GM18867 (cell line): ENCODE results near the gene SHC3.

ENCODE experiments used
- ATAC-seq: cut with Tn5 transposase; IDR thresholded peaks from one replicate; pipeline ENCODE4 v1.9.1; 2021; ENCODE audit warnings: mild to moderate bottlenecking, moderate library complexity; ENCODE audit not compliant: unreplicated experiment

Gene SHC3

DNA sequence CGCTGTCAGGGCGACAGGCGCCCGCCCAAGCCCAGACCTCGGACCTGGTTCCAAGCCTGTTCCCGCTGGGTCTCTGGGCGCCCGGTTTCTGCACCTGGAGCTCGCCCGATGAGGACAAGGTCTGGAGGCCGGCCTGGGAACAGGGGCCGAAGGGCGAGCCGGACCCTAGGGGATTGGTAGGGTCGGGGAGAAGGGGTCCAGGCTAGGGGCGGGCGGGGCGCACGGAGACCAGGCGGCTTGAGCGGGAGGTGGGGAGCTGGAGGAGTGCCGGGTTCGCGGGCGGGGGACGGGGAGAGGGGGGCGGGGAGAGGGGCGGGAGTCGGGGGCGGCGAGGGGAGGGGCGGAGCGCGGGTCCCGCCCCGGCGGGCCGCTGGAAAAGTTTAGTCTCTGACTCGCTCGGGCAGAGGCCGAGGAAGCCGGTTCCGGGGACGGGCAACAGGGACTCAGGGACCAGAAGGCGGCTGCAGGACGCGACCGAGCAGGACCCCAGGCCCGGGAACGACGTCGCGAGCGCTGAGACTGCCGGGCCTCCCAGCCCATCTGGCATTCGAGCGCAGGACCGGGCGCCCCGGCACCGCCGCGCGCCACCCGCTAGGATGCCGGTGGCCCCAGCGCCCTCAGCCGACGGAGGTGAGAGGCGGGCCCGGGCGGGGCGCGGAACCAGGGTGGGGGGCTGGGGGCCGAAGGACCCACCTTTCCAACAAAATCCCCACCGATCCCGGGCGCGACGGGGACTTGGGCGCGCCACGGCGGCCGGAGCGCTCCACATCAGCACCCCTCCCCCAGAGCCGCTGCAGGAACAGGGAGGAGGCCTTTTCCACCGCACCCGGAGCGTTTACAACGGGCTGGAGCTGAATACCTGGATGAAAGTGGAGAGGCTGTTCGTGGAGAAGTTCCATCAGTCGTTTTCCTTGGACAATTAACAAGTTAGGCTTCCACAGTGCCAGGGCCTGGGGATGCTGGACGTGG, 187.3 kb downstream of the SHC3 start, which contains the start of gene S1PR3:
Gene S1PR3, plus strand, starts transcription at position 403 of the 969 bp plus-strand sequence. CDS start 9,733 bp downstream, outside the sequence.
- ATAC-seq: no peak

DNA sequence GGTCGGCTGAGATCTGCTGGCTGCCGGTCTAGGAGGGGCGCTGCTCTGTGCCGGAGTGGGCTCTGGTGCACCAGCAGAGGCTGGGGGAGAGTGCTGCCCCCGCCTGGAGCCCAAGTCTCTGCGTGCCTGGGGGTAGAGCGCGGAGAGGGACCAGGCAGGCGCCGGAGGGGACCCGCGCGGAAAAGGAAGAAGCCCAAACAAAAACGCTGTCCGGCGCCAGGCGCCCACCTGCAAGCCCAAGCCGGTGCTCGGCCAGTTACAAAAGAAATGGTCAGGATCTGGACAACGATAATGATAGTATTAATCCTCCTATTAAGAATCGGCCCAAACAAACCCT, 187.9 kb downstream of the SHC3 start:
- ATAC-seq: no peak

DNA sequence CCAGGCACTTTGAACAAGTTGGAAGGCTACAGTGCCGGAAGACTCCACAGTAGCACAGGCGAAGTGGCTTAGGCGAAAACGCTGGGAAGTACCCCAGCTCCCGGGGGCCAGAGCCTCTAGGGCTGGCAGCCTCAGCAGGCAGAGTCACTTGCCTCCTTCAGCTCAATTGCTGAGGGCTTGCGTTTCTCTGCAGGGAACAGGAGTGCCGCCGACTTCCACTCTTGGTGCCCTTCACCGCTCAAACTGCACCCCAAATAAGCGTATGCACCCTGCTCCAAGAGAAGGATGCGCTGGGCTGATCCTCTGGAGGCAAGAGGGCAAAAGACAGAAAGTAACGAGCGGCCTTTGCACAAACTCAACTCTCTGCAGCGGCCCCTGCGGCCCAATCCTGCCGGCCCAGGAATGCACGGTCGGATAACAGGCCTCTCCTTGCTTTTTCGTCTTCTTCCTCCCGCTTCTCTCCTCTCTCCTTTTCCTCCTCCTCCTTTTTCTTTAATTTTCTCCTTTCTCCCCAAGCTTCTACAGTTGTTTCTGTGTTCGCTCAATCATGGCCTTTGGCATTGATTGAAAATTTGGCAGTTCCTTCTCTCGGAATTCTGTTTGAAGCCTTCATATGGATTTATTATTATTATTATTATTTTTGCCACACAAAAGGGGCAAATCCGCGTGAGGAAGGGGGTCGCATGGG, 188.4 kb downstream of the SHC3 start:
- ATAC-seq: no peak

DNA sequence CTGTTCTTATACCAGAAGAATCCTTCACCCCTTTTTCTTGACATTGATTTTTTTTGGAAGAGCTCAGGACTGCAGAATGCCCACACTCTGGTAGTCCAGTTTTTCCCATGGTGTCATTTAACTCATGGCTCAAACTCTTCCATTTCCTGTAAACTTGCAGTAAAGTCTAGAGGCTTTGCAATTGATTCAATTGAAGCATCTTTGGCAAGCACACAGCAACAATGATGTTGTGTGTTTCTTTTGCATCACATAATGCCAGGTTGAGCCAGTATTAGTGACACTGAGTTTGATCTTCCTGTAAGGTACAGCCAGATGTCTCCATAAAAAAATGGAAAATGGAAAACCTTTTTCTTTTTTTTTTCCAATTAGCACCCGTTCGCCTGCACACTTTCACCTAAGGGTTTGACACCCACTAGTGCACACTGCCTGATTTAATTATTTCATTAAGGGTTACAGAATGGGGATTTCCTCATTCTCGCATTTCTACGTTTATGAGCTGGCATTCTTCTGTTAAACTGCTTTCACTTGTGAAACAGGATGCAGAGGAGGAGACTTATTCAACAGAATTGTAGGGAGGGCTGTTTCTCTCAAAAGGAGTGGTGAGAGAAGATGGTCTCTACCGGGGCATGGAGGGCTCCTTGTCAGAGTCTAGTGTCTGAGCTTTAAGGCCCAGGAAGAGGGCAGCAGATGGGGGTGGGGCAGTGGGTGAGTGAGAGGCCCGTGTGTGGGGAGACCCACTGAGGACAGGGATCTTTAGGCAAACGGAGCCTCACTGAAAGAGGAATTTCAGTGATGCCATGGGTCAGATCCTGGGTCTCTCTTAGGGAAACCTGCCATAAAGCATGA, 189.6 kb downstream of the SHC3 start:
- ATAC-seq: peak; percentile 59

DNA sequence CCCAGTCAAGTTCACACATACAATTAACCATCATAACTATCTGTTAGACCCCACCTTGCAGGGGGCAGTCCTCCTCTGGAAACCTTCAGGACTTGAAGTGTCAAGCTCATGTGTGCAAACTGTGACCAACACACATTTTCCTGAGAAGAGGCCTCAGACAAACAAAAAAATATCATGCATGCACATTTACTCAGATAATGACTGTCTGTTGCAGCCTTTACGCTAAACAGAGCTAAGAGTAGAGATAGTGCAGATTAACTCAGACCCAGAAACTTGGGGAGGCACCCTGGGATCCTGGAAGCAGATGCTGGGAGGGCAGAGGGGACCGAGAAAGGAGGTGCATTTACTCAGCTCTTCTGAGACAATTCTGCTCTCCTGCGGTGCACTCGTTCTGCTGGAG, 191.0 kb downstream of the SHC3 start:
- ATAC-seq: no peak

DNA sequence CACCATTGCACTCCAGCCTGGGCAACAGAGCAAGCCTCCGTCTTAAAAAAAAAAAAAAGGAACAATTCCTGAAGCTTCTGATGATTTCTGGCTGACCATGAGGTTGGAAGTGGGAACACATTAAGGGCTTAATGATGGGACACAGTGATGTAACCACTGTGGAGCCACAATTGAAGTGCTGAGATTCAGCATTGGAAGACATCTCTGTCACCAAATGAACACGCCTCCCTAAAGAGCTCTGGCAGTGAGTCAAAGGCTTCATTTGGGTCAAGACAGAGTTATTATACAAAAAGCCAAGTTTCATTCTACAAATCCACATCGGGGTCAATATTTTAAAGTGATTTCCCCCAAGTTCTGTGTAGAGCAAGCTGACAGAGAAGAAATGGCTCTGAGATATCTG, 191.8 kb downstream of the SHC3 start:
- no peak for ATAC-seq

DNA sequence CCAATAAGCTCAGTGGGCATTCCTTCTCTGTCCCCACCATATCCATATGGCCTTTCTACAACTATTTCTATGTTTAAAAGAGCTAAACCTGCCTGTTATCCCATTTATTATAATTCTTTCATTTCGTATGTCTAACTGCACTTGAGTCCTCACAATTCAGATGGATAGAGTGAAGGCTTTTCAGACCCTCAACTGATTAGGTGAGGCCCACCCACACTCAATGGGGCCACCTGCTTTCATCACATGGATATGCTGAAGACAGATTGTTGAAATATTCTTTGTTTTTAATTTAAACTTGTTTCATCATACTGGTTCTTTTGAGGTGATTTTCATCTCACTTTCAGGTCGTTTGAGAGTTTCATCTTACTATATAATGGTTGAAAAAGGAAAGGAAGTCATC, 193.0 kb downstream of the SHC3 start:
- no peak for ATAC-seq

DNA sequence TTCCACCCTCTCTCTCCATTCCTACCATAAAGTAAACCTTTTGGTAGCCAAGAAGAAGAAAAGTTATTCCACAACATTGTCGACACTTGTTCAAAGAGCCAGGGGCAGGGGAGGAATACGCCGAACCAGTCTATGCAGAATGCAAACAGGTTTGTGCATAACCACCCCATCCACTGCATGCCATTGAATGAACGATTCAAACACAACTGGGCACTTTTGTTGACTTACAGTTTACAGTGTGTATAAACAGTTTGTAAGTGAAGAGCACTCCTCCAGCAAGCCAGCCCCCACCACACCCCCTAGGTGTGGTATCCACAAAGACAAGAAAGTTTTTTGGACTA, 194.1 kb downstream of the SHC3 start:
- no peak for ATAC-seq

DNA sequence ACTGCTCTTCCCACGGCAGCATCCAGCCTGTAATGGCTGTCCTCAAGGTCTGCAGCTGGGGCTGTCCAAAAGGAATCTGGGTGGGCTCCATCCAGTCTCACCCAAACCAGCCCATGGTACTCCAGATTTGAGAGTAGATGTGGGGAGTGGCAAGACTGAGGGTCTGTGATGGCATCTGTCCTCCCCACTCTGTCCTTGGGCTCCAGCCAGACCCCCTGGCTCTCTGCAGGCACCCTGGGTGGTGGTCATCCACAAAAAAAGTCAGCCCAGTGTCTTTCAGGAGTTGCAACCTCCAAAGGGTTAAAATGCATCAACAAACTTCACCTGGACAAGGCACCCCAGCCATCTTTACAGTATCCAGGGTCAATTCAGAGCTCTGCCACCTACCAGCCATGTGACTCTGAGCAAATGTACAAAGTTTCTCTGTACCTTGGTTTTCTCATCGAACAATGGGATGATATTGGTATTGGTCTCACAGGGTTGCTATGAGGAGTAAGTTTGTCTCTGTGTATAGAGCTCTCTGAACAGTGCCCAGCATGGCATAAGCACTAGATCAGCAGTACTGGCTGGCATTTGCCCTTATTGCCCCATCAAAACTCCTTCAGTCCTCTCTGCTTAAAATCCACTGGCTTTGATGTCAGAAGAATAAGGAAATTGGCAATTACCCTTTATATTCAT, 194.6 kb downstream of the SHC3 start:
- ATAC-seq: no peak

DNA sequence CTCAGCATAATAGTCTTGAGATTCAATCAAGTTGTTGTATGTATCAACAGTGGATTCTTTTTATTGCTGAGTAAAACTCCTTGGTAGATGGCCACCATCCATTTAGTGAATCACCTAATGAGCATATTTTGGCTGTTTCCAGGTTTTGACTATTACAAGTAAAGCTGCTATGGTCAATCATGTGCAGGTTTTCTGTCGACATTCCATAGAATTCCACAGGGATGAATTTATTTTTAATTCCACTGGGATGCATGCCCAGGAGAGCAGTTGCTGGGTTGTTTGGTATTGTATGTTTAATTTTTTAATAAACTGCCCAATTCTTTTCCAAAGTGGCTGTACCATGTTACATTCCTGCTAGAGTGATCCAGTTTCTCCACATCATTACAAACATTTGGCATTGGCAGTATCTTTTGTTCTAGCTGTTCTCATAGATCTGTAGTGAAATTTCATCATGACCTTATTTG, 197.8 kb downstream of the SHC3 start:
- ATAC-seq: no peak

DNA sequence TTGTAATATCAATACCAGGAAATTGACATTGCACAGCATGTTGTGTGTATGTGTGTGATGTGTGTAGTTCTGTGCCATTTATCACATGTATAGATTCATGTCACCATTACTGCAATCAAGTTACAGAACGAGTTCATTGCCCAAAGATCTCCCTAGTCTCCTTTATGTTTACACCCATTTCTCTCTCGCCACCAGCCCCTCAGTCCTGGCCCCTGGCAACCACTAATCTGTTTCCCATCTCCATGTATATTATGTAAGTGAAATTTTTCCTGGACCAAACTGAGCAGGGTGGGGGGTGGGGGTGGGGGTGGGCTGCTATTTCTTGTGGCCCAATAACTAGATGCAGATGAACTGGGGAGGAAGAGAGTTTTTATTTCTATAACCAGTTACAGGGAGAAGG, 198.8 kb downstream of the SHC3 start:
- no peak for ATAC-seq

DNA sequence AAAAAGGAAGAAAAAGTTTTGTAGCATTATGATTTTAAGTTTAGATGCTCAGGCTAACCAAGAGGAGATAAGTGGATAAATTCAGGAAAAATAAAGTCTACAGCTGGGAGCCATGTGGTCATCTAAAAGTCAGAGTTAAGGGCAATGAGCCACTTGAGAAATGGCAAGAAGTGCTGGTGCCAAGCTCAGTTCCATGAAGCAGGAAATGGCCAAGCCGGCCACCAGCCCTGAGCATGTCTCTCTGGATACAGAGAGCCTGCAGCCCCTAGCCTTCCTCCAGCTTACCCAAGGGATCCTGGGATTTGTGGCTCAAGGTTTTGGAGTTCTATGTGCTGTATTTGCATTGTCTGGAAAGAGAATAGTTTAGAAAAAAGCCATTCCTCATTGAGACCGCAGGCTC, 199.6 kb downstream of the SHC3 start:
- ATAC-seq: no peak

DNA sequence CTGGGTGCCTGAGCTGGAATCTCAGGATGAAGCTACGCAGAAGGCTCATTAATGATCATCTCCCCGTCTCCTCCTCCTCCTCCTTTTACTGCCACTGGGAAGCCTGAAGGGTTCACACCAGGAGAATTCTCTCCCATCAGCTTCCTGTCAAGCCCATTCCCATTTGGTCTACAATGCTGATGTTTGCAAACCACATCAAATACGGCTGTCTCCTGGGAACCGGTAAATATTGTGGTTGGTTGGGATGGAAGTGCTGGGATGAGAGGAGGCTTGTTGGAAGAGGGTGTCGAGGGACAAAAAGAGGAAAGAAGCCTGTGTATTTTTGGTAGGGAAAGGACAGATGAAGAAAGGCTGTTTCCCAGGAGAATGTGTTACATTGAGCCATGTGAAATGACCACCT, 200.6 kb downstream of the SHC3 start:
- ATAC-seq: no peak

DNA sequence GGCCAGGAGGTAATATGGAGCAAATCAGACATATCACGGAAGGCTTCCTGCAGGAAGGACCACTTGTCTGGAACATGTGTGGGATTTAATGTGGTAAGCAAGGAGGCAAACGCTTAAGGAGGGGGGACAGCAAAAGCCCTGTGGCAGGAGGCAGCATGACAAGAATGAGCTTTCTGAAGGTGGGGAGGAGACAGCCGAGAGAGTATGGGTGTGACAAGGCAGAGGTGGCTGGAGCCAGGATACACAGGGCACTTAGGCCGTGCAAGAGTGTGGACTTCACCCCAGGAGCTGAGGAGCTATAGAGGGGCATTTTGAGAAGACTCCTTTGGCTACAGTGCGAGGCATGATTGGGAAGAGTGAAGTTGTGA, 201.7 kb downstream of the SHC3 start:
- ATAC-seq: no peak

DNA sequence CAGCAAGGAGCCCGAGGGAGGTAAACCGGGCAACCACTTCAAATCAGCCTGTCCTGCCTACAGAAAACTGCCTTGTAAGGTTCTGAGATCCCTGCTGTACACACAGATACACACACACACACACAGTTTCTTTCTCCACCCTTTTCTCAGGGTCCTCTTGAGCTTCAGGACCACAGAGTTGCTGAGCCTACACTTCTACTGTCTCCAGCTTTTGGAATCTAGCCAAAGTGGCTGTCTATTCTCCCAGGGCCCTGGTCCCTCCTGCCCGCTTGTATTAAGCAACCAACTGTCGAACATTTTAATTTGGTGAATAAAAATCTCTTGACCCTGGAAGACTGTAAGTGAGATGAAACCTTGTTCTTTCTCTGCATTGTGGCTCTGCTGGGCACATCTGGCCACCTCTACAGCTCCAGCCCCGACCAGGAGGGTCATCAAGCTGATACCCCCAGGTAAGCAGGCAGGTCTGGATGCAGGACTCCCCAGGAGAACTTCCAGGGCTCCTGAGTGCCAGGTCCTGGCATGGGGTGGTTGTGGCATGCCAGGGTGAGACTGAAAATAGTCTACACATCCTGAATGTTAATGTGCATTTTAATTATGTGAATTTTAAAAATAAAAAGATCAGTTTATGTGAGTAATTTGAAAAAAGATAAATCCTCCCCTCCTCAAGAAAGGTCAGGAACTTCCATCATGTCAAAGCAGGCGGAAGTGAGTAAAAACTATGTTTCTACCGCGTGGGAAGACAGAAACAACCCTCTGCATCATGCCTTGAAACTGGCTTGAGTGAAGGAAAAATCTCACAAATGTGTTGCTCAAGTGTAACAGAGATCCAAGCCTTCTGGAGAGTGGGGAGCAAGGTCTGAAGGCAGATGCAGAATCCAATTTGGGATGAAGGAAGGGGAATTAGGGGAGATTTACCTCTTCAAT, 202.4 kb downstream of the SHC3 start:
- no peak for ATAC-seq

DNA sequence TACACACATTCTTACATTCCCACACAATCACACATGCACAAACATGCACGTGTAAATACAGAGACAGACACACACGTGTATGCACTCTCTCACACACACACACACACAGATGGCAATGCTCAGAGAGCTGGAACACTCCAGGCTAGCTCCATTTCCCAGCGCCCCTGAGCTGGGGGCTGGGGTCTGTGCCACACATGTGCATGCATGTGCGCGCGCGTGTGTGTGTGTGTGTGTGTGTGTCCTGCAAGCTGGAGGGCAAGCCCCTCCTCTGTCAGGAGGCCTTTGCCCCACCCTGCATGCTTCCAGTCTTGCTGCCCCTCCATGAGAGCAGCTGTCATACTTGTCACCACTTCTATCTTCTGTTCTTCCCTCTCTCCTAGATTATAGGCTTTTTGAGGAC, 204.0 kb downstream of the SHC3 start:
- no peak for ATAC-seq

DNA sequence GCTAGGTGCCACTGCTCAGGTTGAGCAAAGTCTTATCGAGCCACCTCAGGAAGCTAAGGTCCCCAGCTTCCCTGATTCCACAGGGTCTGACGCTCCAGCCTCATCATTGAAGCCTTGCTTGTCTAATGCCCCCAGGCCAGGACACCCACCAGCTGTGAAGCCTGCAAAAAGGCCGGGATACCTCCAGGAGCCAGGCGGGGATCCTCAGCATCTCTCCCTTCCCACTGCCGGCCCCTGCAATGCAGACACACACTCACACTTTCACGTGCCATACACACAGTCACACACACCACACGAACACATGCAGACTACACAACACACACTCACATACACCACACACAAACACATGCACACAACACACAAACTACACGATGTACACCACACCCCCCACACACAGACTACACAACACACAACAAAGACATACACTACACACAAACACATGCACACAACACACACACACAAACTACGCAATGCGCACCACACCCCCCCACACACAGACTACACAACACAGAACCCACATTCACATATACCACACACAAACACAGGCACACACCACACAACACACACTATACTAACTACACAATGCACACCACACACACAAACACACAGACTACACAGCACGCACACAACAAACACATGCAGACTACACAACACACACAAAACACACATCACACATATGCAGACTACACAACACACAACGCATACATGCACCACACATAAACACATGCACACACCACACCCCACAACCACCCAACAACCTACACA, 205.2 kb downstream of the SHC3 start:
- ATAC-seq: no peak

DNA sequence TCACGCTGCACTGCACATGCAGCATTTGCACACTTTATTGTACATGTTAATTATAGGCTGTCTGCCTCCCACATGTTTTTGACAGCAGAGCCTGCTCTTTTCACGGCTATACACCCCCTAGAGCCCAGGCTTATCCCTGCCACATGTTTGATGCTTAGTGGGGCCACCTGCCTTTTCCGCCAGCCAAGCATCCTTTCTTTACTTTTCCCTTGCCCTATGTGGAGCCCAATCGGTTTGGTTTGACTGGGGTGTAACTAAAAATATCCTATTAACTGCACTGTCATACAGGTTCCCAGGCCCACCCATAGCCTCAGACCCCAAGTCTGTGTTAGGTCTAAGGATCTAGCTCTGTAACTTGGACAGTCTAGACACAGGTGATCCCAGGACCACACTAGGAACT, 206.2 kb downstream of the SHC3 start:
- ATAC-seq: no peak
